ENCODE data around the gene CXCL14. TPM values are rescaled to one million over a fixed set of nuclear protein-coding genes. Genes with fewer than 3 reads are reported as not detected.

The CXCL14 gene
- total RNA-seq, 1 donor from 2014 or later = 1.3 TPM

GRCh38 chr5:135574493-135574892, 4.3 kb downstream of the CXCL14 start:
- no peak for DNase-seq
- no peak for ATAC-seq (ENCODE audit: poor library complexity)
- intact Hi-C loops (cut with DNase I) = no loop called here

- ATAC-seq (ENCODE audit: poor library complexity) (no peak), DNase-seq (no peak)
- intact Hi-C loops (cut with DNase I) = no loop called here
Measured at GRCh38 chr5:135571902-135572301, 6.9 kb downstream of the CXCL14 start.

- intact Hi-C loops (cut with DNase I) = no loop called here
- DNase-seq = no peak
- ATAC-seq (ENCODE audit: poor library complexity) = no peak
Measured at GRCh38 chr5:135571066-135571609, 7.7 kb downstream of the CXCL14 start.

GRCh38 chr5:135570453-135570764, 8.4 kb downstream of the CXCL14 start:
- intact Hi-C loops (cut with DNase I) = no loop called here
- no peak for ATAC-seq (ENCODE audit: poor library complexity)

DNA sequence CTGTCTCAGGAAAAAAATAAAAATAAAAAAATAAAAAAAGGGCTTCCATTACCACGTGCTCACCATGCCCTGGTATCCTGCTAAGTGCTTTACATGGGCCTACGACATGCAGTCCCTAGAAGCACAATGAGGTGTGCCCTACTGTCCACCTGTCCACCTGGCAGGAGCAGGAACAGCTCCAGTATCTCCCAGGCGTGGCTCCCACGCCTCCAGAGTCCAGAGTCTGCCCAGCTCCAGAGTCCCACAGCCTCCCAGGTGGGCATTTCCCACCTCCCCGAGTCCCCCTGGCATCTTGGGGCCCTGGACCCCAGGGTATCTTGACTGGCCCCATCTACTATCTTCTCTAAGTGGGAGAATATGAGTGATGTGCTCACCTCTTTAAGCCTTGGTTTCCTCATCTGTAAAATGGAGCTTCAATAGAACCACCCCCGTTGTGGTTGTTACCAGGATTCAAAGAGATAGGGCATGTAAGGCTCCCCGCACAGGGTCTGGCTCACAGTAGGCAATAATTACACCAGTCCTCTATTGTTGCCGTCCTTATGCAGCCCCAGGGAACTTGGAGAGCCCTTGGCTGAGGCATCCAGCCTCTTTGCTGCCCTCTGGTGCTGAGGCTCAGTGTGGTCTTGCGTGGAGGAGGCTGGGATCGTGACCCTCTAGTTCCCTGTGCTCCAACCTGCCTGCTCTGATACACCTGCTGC, 8.9 kb downstream of the CXCL14 start:
- ATAC-seq (ENCODE audit: poor library complexity) (peak; percentile 68), DNase-seq (no peak)
- intact Hi-C loops (cut with DNase I) = loop anchor here (5.0 kb wide), 1 partner anchor 262 kb away; the partner anchor contains the start of gene SLC25A48

More at GRCh38 chr5:135570453-135570764, 8.4 kb downstream of the CXCL14 start:
- no peak for DNase-seq

DNA sequence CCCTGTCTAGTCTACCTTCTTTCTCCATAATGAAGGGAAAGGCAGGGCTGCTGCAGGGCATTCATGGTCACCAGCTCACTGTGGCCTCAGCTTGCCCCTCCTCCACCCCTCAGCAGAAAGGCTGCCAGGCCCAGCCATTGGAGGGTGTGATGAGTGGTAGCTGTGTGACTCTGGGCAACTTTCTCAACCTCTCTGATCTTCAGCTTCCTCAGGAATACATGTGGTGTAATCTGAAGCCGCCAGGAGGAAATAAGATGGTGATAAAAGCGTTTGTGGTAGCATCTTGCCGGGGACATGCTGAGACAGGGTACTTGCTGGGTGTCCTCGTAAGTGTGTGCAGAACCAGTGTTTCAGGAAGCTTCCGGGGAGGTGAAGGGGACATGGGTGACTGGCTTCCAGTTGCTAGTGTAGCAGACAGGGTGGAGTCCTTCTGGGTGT, 9.8 kb downstream of the CXCL14 start:
- no peak for DNase-seq
- no peak for ATAC-seq (ENCODE audit: poor library complexity)
- intact Hi-C loops (cut with DNase I) = loop anchor here (5.0 kb wide), 1 partner anchor 263 kb away; the partner anchor contains the start of gene SLC25A48

- ATAC-seq (ENCODE audit: poor library complexity) = no peak
- intact Hi-C loops (cut with DNase I) = loop anchor here (5.0 kb wide), 1 partner anchor 264 kb away; the partner anchor contains the start of gene SLC25A48
- no peak for DNase-seq
Measured at GRCh38 chr5:135568246-135568645, 10.5 kb downstream of the CXCL14 start.

DNA sequence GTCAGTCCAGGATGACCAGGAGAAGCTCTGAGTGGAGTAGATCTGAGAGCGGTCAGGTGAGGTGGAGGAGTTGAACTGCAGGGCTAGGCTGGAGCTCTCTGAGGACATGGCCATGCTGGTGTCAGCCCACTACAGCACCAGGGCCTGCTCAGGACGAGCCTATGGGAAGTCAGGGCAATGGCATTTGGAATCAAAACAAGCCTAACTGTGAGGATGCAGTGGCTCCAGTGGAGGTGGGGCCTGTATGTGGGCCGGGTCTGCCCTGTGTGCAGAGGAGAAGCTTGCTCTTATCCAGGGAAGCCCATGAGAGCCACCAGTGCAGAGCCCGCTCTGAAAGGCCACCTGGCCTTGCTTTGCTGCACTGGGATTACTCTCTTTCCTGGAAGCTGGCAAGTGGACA, 11.1 kb downstream of the CXCL14 start:
- intact Hi-C loops (cut with DNase I) = loop anchor here (5.0 kb wide), 1 partner anchor 265 kb away; the partner anchor contains the start of gene SLC25A48

GRCh38 chr5:135566422-135567400, 12.1 kb downstream of the CXCL14 start:
- ATAC-seq (ENCODE audit: poor library complexity) (no peak), DNase-seq (no peak)
- intact Hi-C loops (cut with DNase I) = loop anchor here (5.0 kb wide), 1 partner anchor 266 kb away; the partner anchor contains the start of gene SLC25A48

More for the DNA sequence above, 11.1 kb downstream of the CXCL14 start:
- ATAC-seq (ENCODE audit: poor library complexity) (no peak), DNase-seq (no peak)

DNA sequence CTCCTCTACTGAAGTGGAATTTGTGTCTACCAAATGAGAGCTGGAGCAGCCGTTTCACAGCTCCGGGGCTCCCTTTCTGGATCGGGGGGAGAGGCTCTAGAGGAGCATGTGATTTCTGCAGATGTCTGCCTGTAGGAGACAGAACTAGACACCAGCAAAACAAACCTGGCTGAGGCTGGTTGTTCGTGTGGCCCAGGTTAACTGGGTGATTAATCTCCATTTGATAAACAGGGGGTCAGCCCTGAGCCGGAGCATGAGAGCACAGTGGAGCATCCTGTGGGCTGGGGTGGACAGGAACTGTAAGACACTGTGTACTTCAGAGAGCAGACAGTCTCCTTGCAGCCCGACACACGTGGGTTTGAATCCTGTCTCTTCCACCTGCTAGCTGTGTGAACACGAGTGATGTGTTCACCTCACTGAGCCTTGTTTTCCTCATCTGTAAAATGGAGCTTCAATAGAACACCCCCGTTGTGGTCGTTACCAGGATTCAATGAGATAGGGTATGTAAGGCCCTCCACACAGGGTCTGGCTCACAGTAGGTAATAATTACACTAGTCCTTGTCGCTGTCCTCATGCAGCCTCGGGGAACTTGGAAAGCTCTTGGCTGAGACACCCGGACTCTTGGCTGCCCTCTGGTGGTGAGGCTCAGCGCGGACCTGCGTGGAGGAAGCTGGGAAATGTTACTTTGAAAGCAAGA, 12.9 kb downstream of the CXCL14 start:
- intact Hi-C loops (cut with DNase I) = loop anchor here (5.0 kb wide), 1 partner anchor 266 kb away; the partner anchor contains the start of gene SLC25A48
- peak; percentile 79 for ATAC-seq (ENCODE audit: poor library complexity)
- peak; percentile 83 for DNase-seq

- ATAC-seq (ENCODE audit: poor library complexity) (no peak), DNase-seq (no peak)
- intact Hi-C loops (cut with DNase I) = loop anchor here (5.0 kb wide), 1 partner anchor 267 kb away; the partner anchor contains the start of gene SLC25A48
Measured at GRCh38 chr5:135565266-135565665, 13.5 kb downstream of the CXCL14 start.

- no peak for ATAC-seq (ENCODE audit: poor library complexity)
- no peak for DNase-seq
- intact Hi-C loops (cut with DNase I) = no loop called here
Measured at GRCh38 chr5:135564331-135564730, 14.5 kb downstream of the CXCL14 start.

DNA sequence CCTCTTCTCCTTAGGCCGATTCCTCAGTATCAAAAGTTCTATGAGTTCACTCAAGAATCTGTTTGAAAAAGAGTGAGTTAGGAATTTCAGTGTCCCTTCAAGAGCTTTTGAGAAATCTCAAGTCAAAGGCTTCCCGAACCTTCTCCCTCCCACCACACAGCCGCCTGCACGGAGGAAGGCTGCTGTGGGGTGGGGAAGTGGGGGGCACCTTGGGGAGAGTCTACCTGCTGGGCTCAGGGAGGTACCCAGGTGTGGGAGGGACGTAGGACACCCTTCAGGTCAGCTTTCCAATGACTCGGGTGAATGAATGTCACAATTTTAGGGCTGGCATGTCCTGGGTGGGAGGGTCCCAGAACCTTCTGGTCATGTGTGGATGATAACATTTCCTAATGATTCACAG, 17.5 kb downstream of the CXCL14 start:
- intact Hi-C loops (cut with DNase I) = no loop called here
- no peak for ATAC-seq (ENCODE audit: poor library complexity)
- no peak for DNase-seq

- ATAC-seq (ENCODE audit: poor library complexity) = peak; percentile 94
- intact Hi-C loops (cut with DNase I) = no loop called here
- peak; percentile 80 for DNase-seq
Measured at GRCh38 chr5:135560858-135561257, 17.9 kb downstream of the CXCL14 start.

DNA sequence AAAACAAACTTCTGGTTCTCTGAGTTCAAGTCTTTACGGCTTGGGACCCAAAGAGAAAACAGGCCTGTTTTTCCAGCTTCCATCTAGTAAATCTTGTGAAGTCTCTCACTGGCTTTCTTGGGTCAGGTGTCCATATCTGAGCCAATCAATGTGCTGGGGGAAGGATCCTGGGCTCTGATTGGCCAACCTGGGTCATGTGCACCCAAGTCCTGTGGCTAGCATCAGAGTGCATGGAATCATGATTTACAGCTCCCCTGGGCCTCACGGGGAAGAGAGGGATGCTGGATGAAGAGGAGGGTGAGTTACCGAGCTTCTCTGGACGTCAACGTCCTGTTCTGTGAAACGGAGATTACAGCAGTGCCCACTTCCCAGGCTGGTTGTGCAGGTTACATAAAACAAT, 19.4 kb downstream of the CXCL14 start:
- intact Hi-C loops (cut with DNase I) = no loop called here
- no peak for DNase-seq
- ATAC-seq (ENCODE audit: poor library complexity) = no peak

DNA sequence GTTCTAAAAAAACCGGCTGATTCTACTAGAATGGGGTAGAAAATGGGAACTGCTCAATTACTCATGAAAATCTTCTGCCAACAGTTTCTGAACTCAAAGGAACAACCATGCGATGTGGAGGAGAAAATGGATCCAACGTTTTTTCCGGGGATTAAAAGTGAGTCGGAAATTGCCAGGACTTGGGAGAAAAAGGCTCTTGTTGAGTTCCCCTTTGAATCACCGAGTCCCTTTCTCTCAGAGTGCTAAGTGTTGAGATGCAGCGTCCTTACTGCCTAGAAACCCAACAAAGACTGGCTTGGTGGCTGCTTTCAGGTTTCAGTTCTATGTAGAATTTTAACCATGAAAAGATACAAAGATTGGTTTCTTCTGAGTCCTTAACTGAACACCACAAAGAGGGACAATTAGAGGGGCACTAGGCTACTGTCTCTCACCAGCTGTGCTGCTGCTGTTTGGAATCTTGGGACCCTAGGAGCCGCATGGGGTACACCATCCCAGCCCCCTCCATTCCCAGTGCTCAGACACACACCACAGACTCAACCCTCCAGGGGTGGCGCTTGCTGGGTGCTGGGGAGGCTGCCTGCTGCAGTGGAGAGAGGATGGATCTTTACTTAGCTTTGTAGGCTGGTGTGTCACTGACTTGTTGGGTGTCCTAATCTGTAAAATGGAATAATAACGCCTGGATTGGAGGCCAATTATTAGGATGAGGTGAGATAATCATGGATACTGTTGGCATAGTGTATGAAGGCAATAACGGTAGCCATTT, 21.5 kb downstream of the CXCL14 start:
- no peak for DNase-seq
- ATAC-seq (ENCODE audit: poor library complexity) = no peak
- intact Hi-C loops (cut with DNase I) = no loop called here

- DNase-seq (no peak), ATAC-seq (ENCODE audit: poor library complexity) (no peak)
- intact Hi-C loops (cut with DNase I) = no loop called here
Measured at GRCh38 chr5:135556620-135557019, 22.2 kb downstream of the CXCL14 start.

DNA sequence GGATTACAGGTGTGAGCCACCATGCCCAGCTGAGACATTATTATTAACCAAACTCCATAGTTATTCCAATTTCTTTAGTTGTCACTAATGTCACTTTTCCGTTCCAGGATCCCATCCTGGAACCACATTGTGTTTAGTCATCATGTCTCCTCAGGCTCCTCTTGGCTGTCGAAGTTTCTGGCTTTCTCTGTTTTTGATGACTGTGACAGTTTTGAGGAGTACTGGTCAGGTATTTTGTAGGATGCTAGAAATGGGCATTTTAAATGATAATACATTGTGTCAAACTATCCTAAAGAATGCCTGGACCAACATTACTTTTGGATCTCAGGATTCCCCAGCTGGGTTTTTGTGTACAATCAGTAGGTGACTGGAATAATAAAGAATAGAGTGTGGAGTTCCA, 23.3 kb downstream of the CXCL14 start:
- DNase-seq (no peak), ATAC-seq (ENCODE audit: poor library complexity) (no peak)
- intact Hi-C loops (cut with DNase I) = no loop called here

Measured in Right ventricle myocardium superior (tissue), 1 donor.